HG03066 (cell line): Measurements from ENCODE around the gene CD300E.
"Not testable (repeated sequence)": the region's sequence is repeated elsewhere in the genome, so short reads cannot be mapped to it uniquely, and the experiment has no call there.

ENCODE experiments used
- ATAC-seq: cut with Tn5 transposase; IDR thresholded peaks from one replicate; pipeline ENCODE4 v1.9.1; 2021; ENCODE audit warnings: low read depth; ENCODE audit not compliant: unreplicated experiment

Gene CD300E

GRCh38 chr17:74636541-74637085 lies 13.1 kb upstream of the CD300E start:
- ATAC-seq = not testable (repeated sequence)

- ATAC-seq = no peak
Measured at GRCh38 chr17:74635418-74635817, 11.9 kb upstream of the CD300E start.

GRCh38 chr17:74633326-74633725 lies 9.8 kb upstream of the CD300E start:
- ATAC-seq = no peak

GRCh38 chr17:74632617-74633016 lies 9.1 kb upstream of the CD300E start:
- no peak for ATAC-seq

GRCh38 chr17:74631468-74632450 lies 8.2 kb upstream of the CD300E start:
- ATAC-seq = no peak

- not testable (repeated sequence) for ATAC-seq
Measured at GRCh38 chr17:74630251-74630650, 6.7 kb upstream of the CD300E start.

GRCh38 chr17:74625661-74626060 lies 2.1 kb upstream of the CD300E start:
- ATAC-seq = no peak

- no peak for ATAC-seq
Measured at GRCh38 chr17:74624131-74624530, 593 bp upstream of the CD300E start.

- ATAC-seq = no peak
Measured at GRCh38 chr17:74619077-74619673, 4.4 kb downstream of the CD300E start.

- ATAC-seq = no peak
Measured at GRCh38 chr17:74618451-74618850, 5.1 kb downstream of the CD300E start.

- ATAC-seq = no peak
Measured at GRCh38 chr17:74616696-74617095, 6.8 kb downstream of the CD300E start.

GRCh38 chr17:74612046-74612445 lies 11.5 kb downstream of the CD300E start:
- ATAC-seq = no peak

- no peak for ATAC-seq
Measured at GRCh38 chr17:74610108-74610507, 13.4 kb downstream of the CD300E start.

GRCh38 chr17:74608511-74608910 lies 15.0 kb downstream of the CD300E start:
- ATAC-seq = no peak

- ATAC-seq = no peak
Measured at GRCh38 chr17:74607221-74607620, 16.3 kb downstream of the CD300E start.

GRCh38 chr17:74606050-74606449 lies 17.5 kb downstream of the CD300E start:
- no peak for ATAC-seq

- ATAC-seq = no peak
Measured at GRCh38 chr17:74605361-74605760, 18.2 kb downstream of the CD300E start.

- no peak for ATAC-seq
Measured at GRCh38 chr17:74604761-74605160, 18.8 kb downstream of the CD300E start.

- ATAC-seq = no peak
Measured at GRCh38 chr17:74604200-74604599, 19.3 kb downstream of the CD300E start.

GRCh38 chr17:74603746-74604145 lies 19.8 kb downstream of the CD300E start:
- no peak for ATAC-seq

- ATAC-seq = no peak
Measured at GRCh38 chr17:74603037-74603635, 20.4 kb downstream of the CD300E start.
